GM12891 (cell line): Measurements from ENCODE around the gene KIF22.

Experiments
- POLR2A ChIP-seq: IDR thresholded peaks from 2 replicates; pipeline ENCODE4 v1.6.1; 2011; ENCODE audit warnings: low read depth, low read length, control low read depth
- POLR2AphosphoS5 ChIP-seq: IDR thresholded peaks from 2 replicates; pipeline ENCODE4 v1.6.1; 2011; ENCODE audit warnings: low read depth, low read length, control low read depth
- SPI1 ChIP-seq: IDR thresholded peaks from 2 replicates; pipeline ENCODE4 v1.6.1; 2011; ENCODE audit warnings: low read depth, low read length, control low read depth
- TAF1 ChIP-seq: IDR thresholded peaks from 2 replicates; pipeline ENCODE4 v1.6.1; 2011; ENCODE audit warnings: low read depth, low read length, control low read depth

DNA sequence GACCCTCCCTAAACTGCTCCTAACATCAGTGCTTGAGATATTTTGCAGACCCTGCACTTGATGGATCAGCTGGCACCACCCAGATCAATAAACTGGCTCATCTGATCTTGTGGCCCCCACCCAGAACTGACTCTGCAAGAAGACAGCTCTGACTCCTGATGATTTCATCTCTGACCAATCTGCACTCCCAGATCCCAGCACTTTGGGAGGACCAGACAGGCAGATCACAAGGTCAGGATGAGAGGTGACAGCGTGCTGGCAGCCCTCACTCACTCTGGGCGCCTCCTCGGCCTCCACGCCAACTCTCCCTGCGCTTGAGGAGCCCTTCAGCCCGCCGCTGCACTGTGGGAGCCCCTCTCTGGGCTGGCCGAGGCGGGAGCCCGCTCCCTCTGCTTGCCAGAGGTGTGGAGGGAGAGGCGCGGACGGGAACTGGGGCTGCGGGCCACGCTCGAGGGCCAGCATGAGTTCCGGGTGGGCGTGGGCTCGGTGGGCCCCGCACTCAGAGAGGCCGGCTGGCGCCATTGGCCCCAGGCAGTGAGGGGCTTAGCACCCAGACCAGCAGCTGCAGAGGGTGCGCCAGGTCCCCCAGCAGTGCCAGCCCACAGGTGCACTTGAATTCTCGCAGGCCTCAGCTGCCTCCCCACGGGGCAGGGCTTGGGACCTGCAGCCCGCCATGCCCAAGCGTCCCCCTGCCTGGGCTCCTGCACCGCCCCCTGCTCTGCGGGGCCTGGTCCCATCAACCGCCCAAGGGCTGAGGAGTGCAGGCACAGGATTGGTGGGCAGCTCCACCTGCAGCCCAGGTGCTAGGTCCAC is 42.4 kb upstream of the KIF22 start:
- TF ChIP-seq TAF1 = no peak
- TF ChIP-seq POLR2A = no peak
- TF ChIP-seq POLR2AphosphoS5 = no peak
- TF ChIP-seq SPI1 = no peak
